Measurements from ENCODE around the gene CYBC1.

DNA sequence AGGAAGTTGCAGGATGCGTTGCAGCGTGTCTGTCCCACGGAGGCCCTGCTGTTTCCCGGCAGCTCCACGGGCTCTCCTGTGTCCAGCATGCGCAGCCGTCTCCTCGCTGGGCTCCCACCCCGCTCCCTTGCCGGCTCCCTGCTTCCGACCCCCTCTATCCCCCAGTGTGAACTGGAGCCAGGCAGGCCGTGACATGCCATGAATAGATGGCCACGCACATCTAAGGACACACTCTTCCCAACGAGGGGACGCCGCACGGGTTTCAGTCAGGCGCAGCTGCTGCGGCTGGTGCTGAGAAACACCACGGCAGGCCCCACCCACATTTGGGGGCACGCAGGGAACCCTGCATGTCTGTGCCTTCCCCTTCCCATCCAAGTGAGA, 41.6 kb downstream of the CYBC1 start:
- TF ChIP-seq, protein P1, sequence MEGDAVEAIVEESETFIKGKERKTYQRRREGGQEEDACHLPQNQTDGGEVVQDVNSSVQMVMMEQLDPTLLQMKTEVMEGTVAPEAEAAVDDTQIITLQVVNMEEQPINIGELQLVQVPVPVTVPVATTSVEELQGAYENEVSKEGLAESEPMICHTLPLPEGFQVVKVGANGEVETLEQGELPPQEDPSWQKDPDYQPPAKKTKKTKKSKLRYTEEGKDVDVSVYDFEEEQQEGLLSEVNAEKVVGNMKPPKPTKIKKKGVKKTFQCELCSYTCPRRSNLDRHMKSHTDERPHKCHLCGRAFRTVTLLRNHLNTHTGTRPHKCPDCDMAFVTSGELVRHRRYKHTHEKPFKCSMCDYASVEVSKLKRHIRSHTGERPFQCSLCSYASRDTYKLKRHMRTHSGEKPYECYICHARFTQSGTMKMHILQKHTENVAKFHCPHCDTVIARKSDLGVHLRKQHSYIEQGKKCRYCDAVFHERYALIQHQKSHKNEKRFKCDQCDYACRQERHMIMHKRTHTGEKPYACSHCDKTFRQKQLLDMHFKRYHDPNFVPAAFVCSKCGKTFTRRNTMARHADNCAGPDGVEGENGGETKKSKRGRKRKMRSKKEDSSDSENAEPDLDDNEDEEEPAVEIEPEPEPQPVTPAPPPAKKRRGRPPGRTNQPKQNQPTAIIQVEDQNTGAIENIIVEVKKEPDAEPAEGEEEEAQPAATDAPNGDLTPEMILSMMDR (conservative IDR thresholded peaks at IDR 0.05 in 1 of 2, IDR thresholded peaks at IDR 0.05 in 1 of 2; ENCODE audit: extremely low read depth in 1 of 2, insufficient read depth in 1 of 2, low read depth in 1 of 2, low read length in 2 of 2): no peak
- TF ChIP-seq EZH2 (IDR thresholded peaks at IDR 0.05; ENCODE audit: borderline replicate concordance, low read length): no peak
